ENCODE data around the gene DSCAM.

DSCAM gene

GRCh38 chr21:40433538-40433937, 413.4 kb downstream of the DSCAM start:
- peak; percentile 15 for DNase-seq

GRCh38 chr21:40425981-40426380, 421.0 kb downstream of the DSCAM start:
- DNase-seq, result no peak

GRCh38 chr21:40422896-40423635, 423.9 kb downstream of the DSCAM start:
- DNase-seq, result no peak

GRCh38 chr21:40421121-40421520, 425.8 kb downstream of the DSCAM start:
- no peak for DNase-seq

- no peak for DNase-seq
Observed at GRCh38 chr21:40416572-40416971, 430.4 kb downstream of the DSCAM start.

- no peak for DNase-seq
Observed at GRCh38 chr21:40408561-40408960, 438.4 kb downstream of the DSCAM start.

- DNase-seq, result peak; percentile 61
Observed at GRCh38 chr21:40404396-40404800, 442.6 kb downstream of the DSCAM start.

- no peak for DNase-seq
Observed at GRCh38 chr21:40402884-40403582, 443.9 kb downstream of the DSCAM start.

- no peak for DNase-seq
Observed at GRCh38 chr21:40395732-40396131, 451.2 kb downstream of the DSCAM start.

GRCh38 chr21:40393066-40393465, 453.9 kb downstream of the DSCAM start:
- DNase-seq, result no peak

- no peak for DNase-seq
Observed at GRCh38 chr21:40388046-40388445, 458.9 kb downstream of the DSCAM start.

GRCh38 chr21:40386981-40387747, 459.8 kb downstream of the DSCAM start:
- no peak for DNase-seq

- DNase-seq, result no peak
Observed at GRCh38 chr21:40386294-40386911, 460.6 kb downstream of the DSCAM start.

- no peak for DNase-seq
Observed at GRCh38 chr21:40385883-40386282, 461.1 kb downstream of the DSCAM start.

- no peak for DNase-seq
Observed at GRCh38 chr21:40383951-40384350, 463.0 kb downstream of the DSCAM start.

- no peak for DNase-seq
Observed at GRCh38 chr21:40381111-40381510, 465.8 kb downstream of the DSCAM start.

- no peak for DNase-seq
Observed at GRCh38 chr21:40379881-40380810, 466.8 kb downstream of the DSCAM start.

GRCh38 chr21:40377135-40377534, 469.8 kb downstream of the DSCAM start:
- no peak for DNase-seq

GRCh38 chr21:40373761-40374160, 473.2 kb downstream of the DSCAM start:
- no peak for DNase-seq

GRCh38 chr21:40372506-40372905, 474.5 kb downstream of the DSCAM start:
- no peak for DNase-seq

GRCh38 chr21:40371329-40371728, 475.6 kb downstream of the DSCAM start:
- DNase-seq, result no peak

GRCh38 chr21:40356644-40357043, 490.3 kb downstream of the DSCAM start:
- DNase-seq, result no peak

Data from NCI-H1436 (cell line).